CD4-positive, CD25-positive, alpha-beta regulatory T cell (primary cell): ENCODE results near the gene SLC8A2. TPM values are rescaled to one million over a fixed set of nuclear protein-coding genes. Genes with fewer than 3 reads are reported as not detected.

Experiments
- ATAC-seq, 2 donors: fragments of 150-1000 bp; cut with Tn5 transposase; one replicate each; pipeline ENCODE4 v1.10.0; 2021; ENCODE audit warnings: low read depth in 2 of 2, moderate number of reproducible peaks in 2 of 2, moderate library complexity in 1 of 2
- DNase-seq, 3 donors: peaks; one replicate each; pipeline versions ENCODE4 v3.0.0 to v3.0.0-alpha.2; 2012 to 2022; ENCODE audit warnings: mixed read lengths in 1 of 3
- H3K27ac ChIP-seq: one replicate; pipeline ENCODE4 v1.7.0; 2013; ENCODE audit warnings: mild to moderate bottlenecking, low read length; ENCODE audit not compliant: insufficient read depth, poor library complexity, severe bottlenecking
- H3K27me3 ChIP-seq: one replicate; pipeline ENCODE4 v1.7.0; 2013; ENCODE audit warnings: low read length; ENCODE audit not compliant: control insufficient read depth, insufficient read depth
- H3K36me3 ChIP-seq: one replicate; pipeline ENCODE4 v1.7.0; 2013; ENCODE audit warnings: mild to moderate bottlenecking, low read length, moderate library complexity; ENCODE audit not compliant: control insufficient read depth, insufficient read depth
- H3K4me1 ChIP-seq: 2 replicates; pipeline ENCODE4 v1.7.0; 2013; ENCODE audit warnings: mild to moderate bottlenecking, low read length; ENCODE audit not compliant: insufficient read depth, control insufficient read depth, poor library complexity, severe bottlenecking
- H3K4me3 ChIP-seq: one replicate; pipeline ENCODE4 v1.7.0; 2013; ENCODE audit warnings: low read depth, mild to moderate bottlenecking, low read length, moderate library complexity
- H3K9me3 ChIP-seq, 2 experiments: 1 replicate in 1 of 2; 2 replicates in 1 of 2; pipeline ENCODE4 v1.7.0; 2013; ENCODE audit warnings: low read length in 2 of 2, mild to moderate bottlenecking in 1 of 2, moderate library complexity in 1 of 2; ENCODE audit not compliant: control insufficient read depth in 2 of 2
- H3K27ac Mint-ChIP-seq, 3 donors: one replicate each; pipeline ENCODE4 v1.8.0; 2020 to 2022; ENCODE audit warnings: mild to moderate bottlenecking in 3 of 3, mixed read lengths in 3 of 3, moderate library complexity in 2 of 3
- H3K27me3 Mint-ChIP-seq: one replicate; pipeline ENCODE4 v1.8.0; 2022; ENCODE audit warnings: mild to moderate bottlenecking, mixed read lengths
- H3K36me3 Mint-ChIP-seq: one replicate; pipeline ENCODE4 v1.8.0; 2020; ENCODE audit warnings: mixed read lengths
- H3K4me1 Mint-ChIP-seq, 4 donors: one replicate each; pipeline ENCODE4 v1.8.0; 2020 to 2022; ENCODE audit warnings: mixed read lengths in 4 of 4, mild to moderate bottlenecking in 1 of 4
- H3K4me3 Mint-ChIP-seq, 4 donors: one replicate each; pipeline ENCODE4 v1.8.0; 2020 to 2022; ENCODE audit warnings: mild to moderate bottlenecking in 4 of 4, mixed read lengths in 4 of 4, moderate library complexity in 3 of 4
- H3K9me3 Mint-ChIP-seq, 7 donors: one replicate each; pipeline ENCODE4 v1.8.0; 2020 to 2022; ENCODE audit warnings: mixed read lengths in 7 of 7, mild to moderate bottlenecking in 3 of 7, moderate library complexity in 2 of 7
- polyA plus RNA-seq, 4 donors: library from polyadenylated mRNA; unstranded; fragments of 300-500 nt; fragmentation: Illumina TruSeq; gene quantifications; one replicate each; pipeline ENCODE4 v1.2.3, GENCODE V29; 2021
- total RNA-seq: library from RNA; stranded (reverse); gene quantifications from one replicate; pipeline ENCODE4 v1.2.3, GENCODE V29; 2022

SLC8A2 gene
- total and polyA plus RNA-seq, 5 donors from 2014 or later, result not detected

- Histone ChIP-seq H3K36me3 (peaks cover 56% of the 10 kb centered on the region), H3K27ac (no peak overlapping the region), H3K27me3 (no peaks in the 10 kb centered on the region), H3K4me1 (no peaks in the 10 kb centered on the region), H3K9me3 (no peaks in the 10 kb centered on the region), H3K4me3 (no peak overlapping the region)
- H3K27me3 Mint-ChIP-seq, result no peaks in the 10 kb centered on the region
- H3K9me3 Mint-ChIP-seq, result no peaks in the 10 kb centered on the region
- no peak overlapping the region for H3K27ac Mint-ChIP-seq
- no peak for DNase-seq
- no peak overlapping the region for H3K4me3 Mint-ChIP-seq
- H3K4me1 Mint-ChIP-seq, result peaks cover 0 to 10% (median 3%) of the 10 kb centered on the region in 4 donors
- peaks cover 16% of the 10 kb centered on the region for H3K36me3 Mint-ChIP-seq
- ATAC-seq, result no peak
These were observed 22.5 kb upstream of the SLC8A2 start for GRCh38 chr19:47494211-47494547.

GRCh38 chr19:47493378-47494210, 21.9 kb upstream of the SLC8A2 start:
- peaks cover 0 to 6% (median 3%) of the 10 kb centered on the region in 4 donors for H3K4me1 Mint-ChIP-seq
- H3K9me3 Mint-ChIP-seq, result no peaks in the 10 kb centered on the region
- no peaks in the 10 kb centered on the region for H3K4me1 ChIP-seq
- H3K9me3 ChIP-seq, result no peaks in the 10 kb centered on the region
- H3K36me3 Mint-ChIP-seq, result peaks cover 12% of the 10 kb centered on the region
- ATAC-seq, result no peak
- DNase-seq, result no peak
- no peak overlapping the region for H3K27ac ChIP-seq
- no peak overlapping the region for H3K4me3 ChIP-seq
- no peaks in the 10 kb centered on the region for H3K27me3 Mint-ChIP-seq
- H3K4me3 Mint-ChIP-seq, result no peak overlapping the region
- no peaks in the 10 kb centered on the region for H3K27me3 ChIP-seq
- no peak overlapping the region for H3K27ac Mint-ChIP-seq
- H3K36me3 ChIP-seq, result peaks cover 50% of the 10 kb centered on the region

- H3K27me3 Mint-ChIP-seq, result no peaks in the 10 kb centered on the region
- Histone ChIP-seq H3K4me1 (no peaks in the 10 kb centered on the region), H3K9me3 (no peaks in the 10 kb centered on the region), H3K36me3 (peaks cover 43% of the 10 kb centered on the region), H3K27ac (no peak overlapping the region), H3K4me3 (no peak overlapping the region), H3K27me3 (no peaks in the 10 kb centered on the region)
- H3K36me3 Mint-ChIP-seq, result peaks cover 12% of the 10 kb centered on the region
- ATAC-seq (no peak), DNase-seq (no peak)
- peaks cover 0 to 6% (median 3%) of the 10 kb centered on the region in 4 donors for H3K4me1 Mint-ChIP-seq
- no peaks in the 10 kb centered on the region for H3K9me3 Mint-ChIP-seq
- no peak overlapping the region for H3K27ac Mint-ChIP-seq
- no peak overlapping the region for H3K4me3 Mint-ChIP-seq
These were observed 21.1 kb upstream of the SLC8A2 start for GRCh38 chr19:47492571-47493377.

GRCh38 chr19:47492137-47492533, 20.4 kb upstream of the SLC8A2 start:
- Mint-ChIP-seq H3K9me3 (no peaks in the 10 kb centered on the region), H3K27ac (no peak overlapping the region), H3K4me1 (peaks cover 0 to 10% (median 3%) of the 10 kb centered on the region in 4 donors), H3K4me3 (no peak overlapping the region), H3K27me3 (no peaks in the 10 kb centered on the region), H3K36me3 (peaks cover 12% of the 10 kb centered on the region)
- Histone ChIP-seq H3K27me3 (no peaks in the 10 kb centered on the region), H3K36me3 (peaks cover 39% of the 10 kb centered on the region), H3K4me3 (no peak overlapping the region), H3K27ac (no peak overlapping the region), H3K9me3 (no peaks in the 10 kb centered on the region), H3K4me1 (no peaks in the 10 kb centered on the region)
- ATAC-seq, result no peak
- DNase-seq, result no peak

GRCh38 chr19:47491358-47492136, 19.9 kb upstream of the SLC8A2 start:
- no peak for DNase-seq
- Histone ChIP-seq H3K4me3 (no peak overlapping the region), H3K36me3 (peaks cover 39% of the 10 kb centered on the region), H3K27me3 (no peaks in the 10 kb centered on the region), H3K27ac (no peak overlapping the region), H3K4me1 (no peaks in the 10 kb centered on the region), H3K9me3 (no peaks in the 10 kb centered on the region)
- no peak for ATAC-seq
- H3K27me3 Mint-ChIP-seq, result no peaks in the 10 kb centered on the region
- H3K36me3 Mint-ChIP-seq, result peaks cover 9% of the 10 kb centered on the region
- H3K4me1 Mint-ChIP-seq, result peaks cover 0 to 14% (median 3%) of the 10 kb centered on the region in 4 donors
- no peak overlapping the region for H3K27ac Mint-ChIP-seq
- H3K9me3 Mint-ChIP-seq, result no peaks in the 10 kb centered on the region
- no peak overlapping the region for H3K4me3 Mint-ChIP-seq

GRCh38 chr19:47490847-47491246, 19.2 kb upstream of the SLC8A2 start:
- Mint-ChIP-seq H3K9me3 (no peaks in the 10 kb centered on the region), H3K4me3 (no peak overlapping the region), H3K36me3 (peaks cover 9% of the 10 kb centered on the region), H3K27me3 (no peaks in the 10 kb centered on the region), H3K27ac (no peak overlapping the region), H3K4me1 (peaks cover 0 to 16% (median 3%) of the 10 kb centered on the region in 4 donors)
- H3K9me3 ChIP-seq, result no peaks in the 10 kb centered on the region
- ATAC-seq (no peak), DNase-seq (no peak)
- H3K27ac ChIP-seq, result no peak overlapping the region
- H3K4me3 ChIP-seq, result no peak overlapping the region
- peaks cover 35% of the 10 kb centered on the region for H3K36me3 ChIP-seq
- no peaks in the 10 kb centered on the region for H3K4me1 ChIP-seq
- H3K27me3 ChIP-seq, result no peaks in the 10 kb centered on the region

- DNase-seq (no peak), ATAC-seq (no peak)
- Histone ChIP-seq H3K36me3 (peaks cover 27% of the 10 kb centered on the region), H3K4me1 (peaks cover 4% of the 10 kb centered on the region), H3K9me3 (no peaks in the 10 kb centered on the region), H3K4me3 (no peak overlapping the region), H3K27ac (no peak overlapping the region), H3K27me3 (no peaks in the 10 kb centered on the region)
- H3K4me3 Mint-ChIP-seq, result peak overlapping the region in 1 of 4 donors; percentile 38
- H3K4me1 Mint-ChIP-seq, result peaks cover 0 to 19% (median 10%) of the 10 kb centered on the region in 4 donors
- H3K36me3 Mint-ChIP-seq, result peaks cover 9% of the 10 kb centered on the region
- H3K9me3 Mint-ChIP-seq, result no peaks in the 10 kb centered on the region
- no peaks in the 10 kb centered on the region for H3K27me3 Mint-ChIP-seq
- H3K27ac Mint-ChIP-seq, result peak overlapping the region in 1 of 3 donors; percentile 96
These were observed 18.3 kb upstream of the SLC8A2 start for GRCh38 chr19:47490031-47490430.
